Trophoblast cell (in vitro differentiated cells and primary cell): ENCODE results near the gene BIRC6.
"Not testable (repeated sequence)": the region's sequence is repeated elsewhere in the genome, so short reads cannot be mapped to it uniquely, and the experiment has no call there.

Source experiments
- DNase-seq, 2 donors: peaks; one replicate each; pipeline ENCODE4 v3.0.0-alpha.2; 2016
- H2AFZ ChIP-seq: 2 replicates; pipeline ENCODE4 v1.6.1; 2013; ENCODE audit warnings: low read length, moderate library complexity, mild to moderate bottlenecking; ENCODE audit not compliant: insufficient read depth, poor library complexity
- H2AK5ac ChIP-seq: 2 replicates; pipeline ENCODE4 v1.6.1; 2013; ENCODE audit warnings: mild to moderate bottlenecking, low read length
- H2BK120ac ChIP-seq: 2 replicates; pipeline ENCODE4 v1.6.1; 2013; ENCODE audit warnings: low read length, mild to moderate bottlenecking, moderate library complexity; ENCODE audit not compliant: insufficient read depth, poor library complexity
- H2BK12ac ChIP-seq: 2 replicates; pipeline ENCODE4 v1.6.1; 2013; ENCODE audit warnings: mild to moderate bottlenecking, low read length, moderate library complexity
- H2BK5ac ChIP-seq: 2 replicates; pipeline ENCODE4 v1.6.1; 2013; ENCODE audit warnings: low read length, low read depth, moderate library complexity, mild to moderate bottlenecking; ENCODE audit not compliant: poor library complexity
- H3K14ac ChIP-seq: 2 replicates; pipeline ENCODE4 v1.6.1; 2013; ENCODE audit warnings: mild to moderate bottlenecking, low read length
- H3K18ac ChIP-seq: 2 replicates; pipeline ENCODE4 v1.6.1; 2013; ENCODE audit warnings: mild to moderate bottlenecking, low read length
- H3K23ac ChIP-seq: 2 replicates; pipeline ENCODE4 v1.6.1; 2013; ENCODE audit warnings: low read length
- H3K27ac ChIP-seq: 2 replicates; pipeline ENCODE4 v1.5.1; 2013; ENCODE audit warnings: low read depth, mild to moderate bottlenecking, inconsistent platforms, low read length, moderate library complexity
- H3K27me3 ChIP-seq: 2 replicates; pipeline ENCODE4 v1.6.1; 2013; ENCODE audit warnings: inconsistent platforms, mild to moderate bottlenecking, low read length, moderate library complexity; ENCODE audit not compliant: insufficient read depth
- H3K36me3 ChIP-seq, 2 experiments: 1 replicate in 1 of 2; 2 replicates in 1 of 2; pipeline ENCODE4 v1.6.1; 2013; ENCODE audit warnings: low read length in 2 of 2, mild to moderate bottlenecking in 2 of 2, moderate library complexity in 1 of 2; ENCODE audit not compliant: insufficient read depth in 2 of 2, control insufficient read depth in 1 of 2
- H3K4ac ChIP-seq: 2 replicates; pipeline ENCODE4 v1.6.1; 2013; ENCODE audit warnings: low read depth, mild to moderate bottlenecking, low read length, moderate library complexity
- H3K4me1 ChIP-seq, 2 experiments: 1 replicate in 1 of 2; 2 replicates in 1 of 2; pipeline ENCODE4 v1.6.1; 2013; ENCODE audit warnings: low read length in 2 of 2, mild to moderate bottlenecking in 2 of 2, moderate library complexity in 1 of 2; ENCODE audit not compliant: insufficient read depth in 2 of 2, control insufficient read depth in 1 of 2
- H3K4me2 ChIP-seq: 2 replicates; pipeline ENCODE4 v1.6.1; 2013; ENCODE audit warnings: inconsistent platforms, mild to moderate bottlenecking, low read length, moderate library complexity
- H3K4me3 ChIP-seq: 2 replicates; pipeline ENCODE4 v1.5.1; 2013; ENCODE audit warnings: mild to moderate bottlenecking, low read depth, low read length, inconsistent platforms
- H3K79me1 ChIP-seq: one replicate; pipeline ENCODE4 v1.6.1; 2013; ENCODE audit warnings: low read length
- H3K79me2 ChIP-seq: 2 replicates; pipeline ENCODE4 v1.6.1; 2013; ENCODE audit warnings: low read length, mild to moderate bottlenecking; ENCODE audit not compliant: control insufficient read depth, insufficient read depth, poor library complexity
- H3K9ac ChIP-seq: 2 replicates; pipeline ENCODE4 v1.6.1; 2013; ENCODE audit warnings: mild to moderate bottlenecking, low read length
- H3K9me3 ChIP-seq: 2 replicates; pipeline ENCODE4 v1.6.1; 2013; ENCODE audit warnings: low read depth, mild to moderate bottlenecking, control low read depth, inconsistent platforms, low read length; ENCODE audit not compliant: insufficient read depth
- H4K12ac ChIP-seq: 2 replicates; pipeline ENCODE4 v1.6.1; 2013; ENCODE audit warnings: low read depth, mild to moderate bottlenecking, low read length, moderate library complexity
- H4K8ac ChIP-seq: 2 replicates; pipeline ENCODE4 v1.6.1; 2013; ENCODE audit warnings: low read depth, mild to moderate bottlenecking, low read length, moderate library complexity
- H4K91ac ChIP-seq: one replicate; pipeline ENCODE4 v1.6.1; 2013; ENCODE audit warnings: low read depth, mild to moderate bottlenecking, low read length, moderate library complexity
- WGBS: extraction: QIAGEN DNeasy Blood & Tissue Kit; methylation state at CpG from one replicate; pipeline ENCODE4 v1.1.7; 2013; ENCODE audit warnings: missing lambda C conversion rate; ENCODE audit not compliant: insufficient read length, insufficient coverage; ENCODE audit errors: extremely low coverage; 5-methylcytosine and 5-hydroxymethylcytosine counted together

Gene BIRC6

DNA sequence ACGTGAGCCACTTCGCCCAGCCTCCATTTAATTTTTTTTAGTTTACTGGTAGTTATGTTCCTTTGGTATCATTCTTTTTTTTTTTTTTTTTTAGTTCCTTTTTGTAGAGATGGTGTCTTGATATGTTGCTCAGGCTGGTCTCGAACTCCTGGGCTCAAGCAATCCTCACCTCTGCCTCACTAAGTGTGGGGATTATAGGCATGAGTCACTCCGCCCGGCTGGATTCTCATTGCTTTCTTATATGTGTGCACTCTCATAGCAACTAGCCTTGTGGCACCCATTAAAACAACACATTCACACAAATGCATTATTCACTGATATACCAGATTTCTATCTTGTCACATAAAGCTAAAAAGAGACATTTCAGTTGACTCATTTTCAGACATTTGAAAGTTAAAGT, 275.3 kb downstream of the BIRC6 start:
- Histone ChIP-seq H3K79me1 (peaks cover 4% of the 10 kb centered on the region), H3K4me1 (peaks cover 0 to 5% of the 10 kb centered on the region in 2 experiments), H3K14ac (no peak overlapping the region), H3K79me2 (peaks cover 2% of the 10 kb centered on the region), H2AK5ac (no peak overlapping the region), H3K36me3 (peaks cover 6 to 11% of the 10 kb centered on the region in 2 experiments), H3K23ac (no peak overlapping the region), H4K91ac (no peak overlapping the region), H3K27ac (no peak overlapping the region), H4K12ac (no peak overlapping the region), H2AFZ (no peak overlapping the region), H2BK120ac (no peak overlapping the region), H2BK12ac (no peak overlapping the region), H3K4me2 (no peak overlapping the region), H3K4me3 (no peak overlapping the region), H3K27me3 (no peaks in the 10 kb centered on the region), H3K9ac (no peak overlapping the region), H2BK5ac (no peak overlapping the region), H3K18ac (no peak overlapping the region), H3K4ac (no peak overlapping the region), H3K9me3 (no peaks in the 10 kb centered on the region), H4K8ac (no peak overlapping the region)
- WGBS = no CpG with 5 or more reads among the region's 5 CpGs
- DNase-seq = peak in 1 of 2 donors; percentile 9

DNA sequence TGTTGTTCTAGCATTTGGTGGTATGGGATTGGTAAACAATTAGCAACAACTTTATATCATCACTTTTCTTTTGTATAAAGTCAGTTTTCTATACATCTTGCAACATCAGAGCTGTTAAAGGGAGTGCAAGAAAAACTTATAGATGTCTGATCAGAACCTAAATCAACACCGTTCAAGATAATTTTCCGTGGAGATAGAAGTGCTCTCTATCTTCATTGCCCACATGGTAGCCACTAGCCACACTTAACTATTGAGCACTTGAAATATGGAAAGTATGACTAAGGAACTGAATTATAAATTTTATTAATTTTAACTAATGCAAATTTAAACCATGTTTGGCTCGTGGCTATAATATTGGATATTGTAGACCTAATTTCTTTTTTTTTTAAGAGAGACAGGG, 276.2 kb downstream of the BIRC6 start:
- Histone ChIP-seq H2BK120ac (no peak overlapping the region), H3K27ac (no peak overlapping the region), H3K9ac (no peak overlapping the region), H3K4me1 (no peaks in the 10 kb centered on the region), H3K36me3 (peaks cover 8 to 11% of the 10 kb centered on the region in 2 experiments), H3K18ac (no peak overlapping the region), H3K27me3 (no peaks in the 10 kb centered on the region), H3K23ac (no peak overlapping the region), H3K4ac (no peak overlapping the region), H3K9me3 (no peaks in the 10 kb centered on the region), H2BK12ac (no peak overlapping the region), H3K4me3 (no peak overlapping the region), H4K12ac (no peak overlapping the region), H3K14ac (no peak overlapping the region), H4K8ac (no peak overlapping the region), H2AK5ac (no peak overlapping the region), H3K79me2 (no peaks in the 10 kb centered on the region), H3K79me1 (peaks cover 2% of the 10 kb centered on the region), H2AFZ (no peak overlapping the region), H3K4me2 (no peak overlapping the region), H4K91ac (no peak overlapping the region), H2BK5ac (no peak overlapping the region)
- no CpG with 5 or more reads among the region's 3 CpGs for WGBS
- DNase-seq = no peak

DNA sequence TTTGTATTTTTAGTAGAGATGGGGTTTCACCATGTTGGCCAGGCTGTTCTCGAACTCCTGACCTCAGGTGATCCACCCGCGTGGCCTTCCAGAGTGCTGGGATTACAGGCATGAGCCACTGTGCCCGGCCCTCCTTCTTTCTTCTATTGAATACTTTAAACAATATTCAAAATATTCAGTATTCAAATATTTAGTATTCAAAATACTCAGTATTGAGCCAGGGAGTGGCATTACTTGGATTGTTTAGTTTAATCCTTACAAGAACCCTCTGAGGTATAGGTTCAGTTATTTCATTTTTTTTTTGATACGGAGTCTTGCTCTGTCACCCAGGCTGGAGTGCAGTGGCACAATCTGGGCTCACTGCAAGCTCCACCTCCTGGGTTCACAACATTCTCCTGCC, 281.7 kb downstream of the BIRC6 start:
- not testable (repeated sequence) for H3K18ac ChIP-seq, H4K8ac ChIP-seq, H3K9ac ChIP-seq, H2BK5ac ChIP-seq, H3K4me1 ChIP-seq, H3K14ac ChIP-seq, H2AK5ac ChIP-seq, H3K9me3 ChIP-seq, H2AFZ ChIP-seq, H3K27me3 ChIP-seq, H3K27ac ChIP-seq, H3K23ac ChIP-seq, H2BK120ac ChIP-seq, H3K4me3 ChIP-seq, DNase-seq, H2BK12ac ChIP-seq, H3K79me1 ChIP-seq, H3K79me2 ChIP-seq, H4K12ac ChIP-seq, H3K4me2 ChIP-seq, H4K91ac ChIP-seq, H3K4ac ChIP-seq
- peaks cover 16 to 27% of the 10 kb centered on the region in 2 experiments for H3K36me3 ChIP-seq
- no CpG with 5 or more reads among the region's 5 CpGs for WGBS

DNA sequence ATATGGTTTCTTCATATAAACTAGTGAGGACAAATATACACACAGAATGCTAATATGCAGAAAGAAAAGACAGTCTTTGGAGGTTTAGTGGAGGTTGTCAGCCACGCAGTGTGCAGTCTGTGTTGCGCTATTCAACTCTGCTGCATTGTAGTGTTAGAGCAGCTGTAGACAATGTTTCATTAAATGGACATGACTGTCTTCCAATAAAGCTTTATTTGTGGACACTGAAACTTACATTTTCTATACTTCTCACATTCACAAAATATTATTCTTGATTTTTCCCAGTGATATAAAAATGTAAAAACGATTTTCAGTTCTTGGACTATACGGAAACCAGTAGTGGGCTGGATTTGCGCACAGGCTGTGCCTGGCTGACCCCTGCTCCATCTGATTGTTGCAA, 284.4 kb downstream of the BIRC6 start:
- Histone ChIP-seq H4K91ac (no peak overlapping the region), H3K14ac (no peak overlapping the region), H3K4me3 (no peak overlapping the region), H3K27ac (no peak overlapping the region), H3K9me3 (no peaks in the 10 kb centered on the region), H2BK12ac (no peak overlapping the region), H4K12ac (no peak overlapping the region), H3K9ac (no peak overlapping the region), H3K27me3 (no peaks in the 10 kb centered on the region), H4K8ac (no peak overlapping the region), H2BK5ac (no peak overlapping the region), H3K4me1 (no peaks in the 10 kb centered on the region), H2AK5ac (no peak overlapping the region), H3K4ac (no peak overlapping the region), H2AFZ (no peak overlapping the region), H3K4me2 (no peak overlapping the region), H3K23ac (no peak overlapping the region), H3K18ac (no peak overlapping the region), H3K79me2 (no peaks in the 10 kb centered on the region), H3K79me1 (no peaks in the 10 kb centered on the region), H2BK120ac (no peak overlapping the region), H3K36me3 (peaks cover 13 to 18% of the 10 kb centered on the region in 2 experiments)
- no peak for DNase-seq
- WGBS = no CpG with 5 or more reads among the region's 5 CpGs
